AG09319 (cell line): ENCODE data around the gene GALNT1.

Experiments used
- DNase-seq: peaks from one replicate; pipeline ENCODE4 v3.0.0-alpha.2; 2010; ENCODE audit warnings: low read depth; ENCODE audit errors: extremely low read depth
- TF ChIP-seq, protein P1 (sequence below): IDR thresholded peaks from 2 replicates; pipeline ENCODE4 v1.5.1; 2011; ENCODE audit warnings: low read depth, mild to moderate bottlenecking, inconsistent platforms, low read length, moderate library complexity

GALNT1 gene

GRCh38 chr18:35696307-35696706, 114.8 kb downstream of the GALNT1 start:
- no peak for DNase-seq
- TF ChIP-seq, protein P1, sequence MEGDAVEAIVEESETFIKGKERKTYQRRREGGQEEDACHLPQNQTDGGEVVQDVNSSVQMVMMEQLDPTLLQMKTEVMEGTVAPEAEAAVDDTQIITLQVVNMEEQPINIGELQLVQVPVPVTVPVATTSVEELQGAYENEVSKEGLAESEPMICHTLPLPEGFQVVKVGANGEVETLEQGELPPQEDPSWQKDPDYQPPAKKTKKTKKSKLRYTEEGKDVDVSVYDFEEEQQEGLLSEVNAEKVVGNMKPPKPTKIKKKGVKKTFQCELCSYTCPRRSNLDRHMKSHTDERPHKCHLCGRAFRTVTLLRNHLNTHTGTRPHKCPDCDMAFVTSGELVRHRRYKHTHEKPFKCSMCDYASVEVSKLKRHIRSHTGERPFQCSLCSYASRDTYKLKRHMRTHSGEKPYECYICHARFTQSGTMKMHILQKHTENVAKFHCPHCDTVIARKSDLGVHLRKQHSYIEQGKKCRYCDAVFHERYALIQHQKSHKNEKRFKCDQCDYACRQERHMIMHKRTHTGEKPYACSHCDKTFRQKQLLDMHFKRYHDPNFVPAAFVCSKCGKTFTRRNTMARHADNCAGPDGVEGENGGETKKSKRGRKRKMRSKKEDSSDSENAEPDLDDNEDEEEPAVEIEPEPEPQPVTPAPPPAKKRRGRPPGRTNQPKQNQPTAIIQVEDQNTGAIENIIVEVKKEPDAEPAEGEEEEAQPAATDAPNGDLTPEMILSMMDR, result no peak

DNA sequence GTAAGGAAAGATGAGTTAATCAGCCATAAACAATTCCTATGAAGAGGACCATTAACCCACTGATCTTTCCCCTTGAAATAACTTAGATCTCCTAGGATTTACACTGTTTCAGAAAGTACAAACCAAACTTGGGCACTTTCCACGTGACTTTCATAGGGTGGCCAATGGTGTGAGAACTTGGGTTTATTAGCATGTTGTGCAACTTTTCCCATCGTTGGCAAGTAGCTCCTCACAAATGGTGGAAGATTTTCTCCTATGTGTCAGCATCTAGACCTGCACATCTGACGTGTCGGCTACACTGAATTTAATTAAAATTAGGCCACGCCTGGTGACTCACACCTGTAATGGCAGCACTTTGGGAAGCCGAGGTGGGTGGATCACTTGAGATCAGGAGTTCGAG, 116.3 kb downstream of the GALNT1 start:
- DNase-seq, result no peak
- TF ChIP-seq, protein P1, result no peak

GRCh38 chr18:35703043-35703688, 121.6 kb downstream of the GALNT1 start:
- no peak for DNase-seq

GRCh38 chr18:35705988-35706387, 124.4 kb downstream of the GALNT1 start:
- TF ChIP-seq, protein P1, result no peak
- no peak for DNase-seq

More at GRCh38 chr18:35703043-35703688, 121.6 kb downstream of the GALNT1 start:
- TF ChIP-seq, protein P1, result no peak

DNA sequence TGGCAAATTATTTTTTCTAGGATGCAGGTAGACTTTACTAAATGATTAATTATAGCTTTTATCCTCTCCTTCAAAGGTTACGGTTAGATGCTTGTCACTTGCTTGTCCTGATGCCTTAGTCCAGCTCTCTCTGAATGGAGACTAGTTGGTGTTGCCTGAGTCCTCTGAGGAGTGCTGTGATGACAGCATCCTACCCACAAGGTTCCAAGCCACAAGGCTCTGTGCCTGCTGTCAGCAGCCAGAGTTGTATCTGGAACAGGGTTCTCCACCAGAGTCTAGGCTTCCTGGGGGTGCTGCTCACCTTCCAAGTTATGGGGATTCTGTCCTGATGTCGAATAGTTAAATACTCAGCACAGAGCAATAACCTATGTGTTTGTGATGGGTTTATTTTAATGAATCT, 125.7 kb downstream of the GALNT1 start:
- DNase-seq, result no peak
- TF ChIP-seq, protein P1, result no peak

DNA sequence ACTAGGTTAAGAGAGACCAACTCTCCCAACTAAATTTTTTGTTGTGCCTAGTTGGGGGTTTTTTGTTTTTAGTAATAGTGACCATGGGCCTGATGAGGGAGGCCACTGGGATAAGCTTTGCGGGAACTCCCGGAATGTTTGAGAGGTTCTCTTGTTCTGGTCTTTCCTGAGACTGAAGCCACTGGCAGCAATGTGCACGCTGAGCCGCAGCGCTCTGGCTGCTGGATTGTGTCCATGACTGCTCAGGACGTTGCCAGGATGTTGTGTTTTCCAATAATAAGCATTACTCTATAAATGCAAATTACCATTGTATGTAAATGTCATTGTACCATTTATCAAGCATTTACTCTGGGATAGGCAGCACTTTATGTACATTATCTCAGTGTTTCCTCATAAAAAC, 126.1 kb downstream of the GALNT1 start:
- no peak for DNase-seq
- TF ChIP-seq, protein P1, result no peak

DNA sequence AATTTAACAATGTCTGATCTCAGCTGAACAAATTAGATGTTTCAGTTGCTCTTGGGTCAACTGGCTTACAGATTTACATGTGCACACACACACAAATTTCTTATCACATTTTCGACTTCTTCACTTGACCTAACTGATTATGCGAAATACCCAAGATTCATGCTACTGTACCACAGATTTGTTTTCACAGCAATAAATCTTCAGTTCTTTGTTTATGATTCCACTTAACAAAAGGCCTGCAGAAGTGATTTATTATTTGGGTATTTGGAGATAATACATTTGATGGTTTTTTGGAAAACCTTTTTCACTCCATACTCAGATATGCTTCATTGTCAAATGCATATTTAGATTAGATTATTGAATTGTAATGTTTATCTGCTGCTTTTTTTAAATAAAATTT, 129.0 kb downstream of the GALNT1 start:
- TF ChIP-seq, protein P1, result no peak
- no peak for DNase-seq
